IMR-90 (cell line): Measurements from ENCODE around the gene PHLDB1. TPM values are rescaled to one million over a fixed set of nuclear protein-coding genes. Genes with fewer than 3 reads are reported as not detected.

Source experiments
- ATAC-seq: fragments of 200-7000 bp; cut with Tn5 transposase; 2 replicates; pipeline ENCODE4 v1.9.1; 2020; ENCODE audit warnings: low read depth, mild to moderate bottlenecking, moderate library complexity
- BruUV-seq: library from RNA; stranded (reverse); fragments of 400-500 nt; replicated peaks from 2 replicates; lab custom pipeline; 2021; lab: Mats Ljungman, UMichigan
- CTCF ChIA-PET: fragments of 300-600 bp; formaldehyde crosslinking; extraction: SDS; loops from one replicate; lab custom pipeline; 2021; ENCODE audit warnings: antibody characterized with exemption; lab: Yijun Ruan, JAX
- POLR2A ChIA-PET: fragments of 300-600 bp; sonication (Branson Sonifier 250); formaldehyde crosslinking; loops from one replicate; lab custom pipeline; 2022; ENCODE audit warnings: antibody characterized with exemption; ENCODE audit not compliant: unreplicated experiment; lab: Charles Lee
- DNase-seq: peaks from one replicate; pipeline ENCODE4 v3.0.0; 2013
- H2AFZ ChIP-seq: replicated peaks from 2 replicates; pipeline ENCODE3; 2013; ENCODE audit warnings: low read length, mild to moderate bottlenecking; ENCODE audit not compliant: poor library complexity
- H2AK5ac ChIP-seq: 2 replicates; pipeline ENCODE4 v1.6.1; 2013; ENCODE audit warnings: low read depth, low read length, inconsistent platforms
- H2AK9ac ChIP-seq: replicated peaks from 2 replicates; pipeline ENCODE3; 2013; ENCODE audit warnings: mild to moderate bottlenecking, low read depth, low read length, moderate library complexity; ENCODE audit not compliant: poor library complexity
- H2BK120ac ChIP-seq: 2 replicates; pipeline ENCODE4 v1.6.1; 2013; ENCODE audit warnings: low read depth, low read length, inconsistent platforms
- H2BK15ac ChIP-seq: 3 replicates; pipeline ENCODE4 v1.6.1; 2013; ENCODE audit warnings: low read depth, low read length, inconsistent platforms
- H2BK20ac ChIP-seq: 2 replicates; pipeline ENCODE4 v1.6.1; 2013; ENCODE audit warnings: low read depth, mild to moderate bottlenecking, inconsistent platforms, low read length, moderate library complexity
- H2BK5ac ChIP-seq: 2 replicates; pipeline ENCODE4 v1.6.1; 2013; ENCODE audit warnings: mild to moderate bottlenecking, low read depth, low read length, inconsistent platforms; ENCODE audit not compliant: poor library complexity, severe bottlenecking
- H3K14ac ChIP-seq: replicated peaks from 2 replicates; pipeline ENCODE4 v1.6.1; 2013; ENCODE audit warnings: low read depth, low read length, inconsistent platforms
- H3K18ac ChIP-seq: 2 replicates; pipeline ENCODE4 v1.6.1; 2013; ENCODE audit warnings: low read depth, low read length, control low read depth
- H3K23ac ChIP-seq: 2 replicates; pipeline ENCODE4 v1.6.1; 2013; ENCODE audit warnings: low read depth, low read length, inconsistent platforms
- H3K27ac ChIP-seq: 2 replicates; pipeline ENCODE4 v1.5.1; 2013; ENCODE audit warnings: mild to moderate bottlenecking, control low read depth, low read length; ENCODE audit not compliant: insufficient read depth
- H3K27me3 ChIP-seq: 2 replicates; pipeline ENCODE4 v1.6.1; 2013; ENCODE audit warnings: low read length; ENCODE audit not compliant: control insufficient read depth, insufficient read depth
- H3K36me3 ChIP-seq: 2 replicates; pipeline ENCODE4 v1.6.1; 2013; ENCODE audit warnings: low read length, mixed read lengths; ENCODE audit not compliant: control insufficient read depth, insufficient read depth
- H3K4ac ChIP-seq: 2 replicates; pipeline ENCODE4 v1.6.1; 2013; ENCODE audit warnings: low read depth, low read length, inconsistent platforms
- H3K4me1 ChIP-seq: 2 replicates; pipeline ENCODE4 v1.6.1; 2013; ENCODE audit warnings: low read length, mixed read lengths; ENCODE audit not compliant: control insufficient read depth, insufficient read depth
- H3K4me2 ChIP-seq: 2 replicates; pipeline ENCODE4 v1.6.1; 2013; ENCODE audit warnings: low read depth, mild to moderate bottlenecking, control low read depth, low read length, moderate library complexity
- H3K4me3 ChIP-seq: 2 replicates; pipeline ENCODE4 v1.5.1; 2013; ENCODE audit warnings: low read depth, mild to moderate bottlenecking, control low read depth, low read length, moderate library complexity; ENCODE audit not compliant: insufficient read depth
- H3K56ac ChIP-seq: 2 replicates; pipeline ENCODE4 v1.6.1; 2013; ENCODE audit warnings: low read length, inconsistent platforms; ENCODE audit not compliant: insufficient read depth; ENCODE audit errors: extremely low read depth
- H3K79me1 ChIP-seq, 2 experiments: 2 replicates each; pipeline ENCODE4 v1.6.1; 2013; ENCODE audit warnings: low read length in 2 of 2, inconsistent platforms in 1 of 2, low read depth in 1 of 2
- H3K9ac ChIP-seq: 2 replicates; pipeline ENCODE4 v1.6.1; 2013; ENCODE audit warnings: low read depth, low read length, control low read depth
- H3K9me1 ChIP-seq: 2 replicates; pipeline ENCODE4 v1.6.1; 2013; ENCODE audit warnings: low read length, inconsistent platforms; ENCODE audit not compliant: insufficient read depth
- H3K9me3 ChIP-seq: 2 replicates; pipeline ENCODE4 v1.6.1; 2013; ENCODE audit warnings: low read length; ENCODE audit not compliant: control insufficient read depth, insufficient read depth
- H4K20me1 ChIP-seq: 2 replicates; pipeline ENCODE4 v1.6.1; 2013; ENCODE audit warnings: low read length, inconsistent platforms; ENCODE audit not compliant: insufficient read depth
- H4K5ac ChIP-seq: 2 replicates; pipeline ENCODE4 v1.6.1; 2013; ENCODE audit warnings: mild to moderate bottlenecking, low read depth, low read length, control low read depth
- H4K8ac ChIP-seq, 2 experiments: 2 replicates each; pipeline ENCODE4 v1.6.1; 2013; ENCODE audit warnings: low read depth in 2 of 2, low read length in 2 of 2, control low read depth in 1 of 2, inconsistent platforms in 1 of 2
- H4K91ac ChIP-seq: 2 replicates; pipeline ENCODE4 v1.6.1; 2013; ENCODE audit warnings: low read depth, low read length, inconsistent platforms; ENCODE audit not compliant: insufficient read depth
- BHLHE40 ChIP-seq: fragments of 150-350 bp; IDR thresholded peaks from 2 replicates; pipeline ENCODE4 v1.6.1; 2016; ENCODE audit warnings: mild to moderate bottlenecking, low read depth, low read length
- CHD1 ChIP-seq: IDR thresholded peaks from 2 replicates; pipeline ENCODE4 v1.6.1; 2012; ENCODE audit warnings: low read depth, low read length, improper control_type of control experiment
- CTCF ChIP-seq: conservative IDR thresholded peaks from 2 replicates; pipeline ENCODE4 v1.5.1; 2012; ENCODE audit warnings: mild to moderate bottlenecking, low read depth, low read length, improper control_type of control experiment
- FOS ChIP-seq: fragments of 150-350 bp; IDR thresholded peaks from 2 replicates; pipeline ENCODE4 v1.6.1; 2016; ENCODE audit warnings: low read depth, low read length
- MAZ ChIP-seq: IDR thresholded peaks from 2 replicates; pipeline ENCODE4 v1.6.1; 2012; ENCODE audit warnings: low read depth, mild to moderate bottlenecking, low read length, improper control_type of control experiment, moderate library complexity, borderline replicate concordance
- MXI1 ChIP-seq: IDR thresholded peaks from 2 replicates; pipeline ENCODE4 v1.6.1; 2012; ENCODE audit warnings: low read depth, mild to moderate bottlenecking, low read length, moderate library complexity, borderline replicate concordance
- POLR2A ChIP-seq: IDR thresholded peaks from 2 replicates; pipeline ENCODE4 v1.6.1; 2012; ENCODE audit warnings: mild to moderate bottlenecking, low read depth, low read length
- RAD21 ChIP-seq: IDR thresholded peaks from 2 replicates; pipeline ENCODE4 v1.6.1; 2012; ENCODE audit warnings: low read length, improper control_type of control experiment
- RCOR1 ChIP-seq: IDR thresholded peaks from 2 replicates; pipeline ENCODE4 v1.6.1; 2012; ENCODE audit warnings: mild to moderate bottlenecking, low read length, improper control_type of control experiment; ENCODE audit not compliant: insufficient replicate concordance
- RFX5 ChIP-seq: IDR thresholded peaks from 2 replicates; pipeline ENCODE4 v1.8.0; 2012; ENCODE audit warnings: low read depth, mild to moderate bottlenecking, low read length, moderate library complexity
- WGBS, 2 experiments: methylation state at CpG; one replicate each; pipeline versions ENCODE4 v1.1.5 to v1.1.7; 2013; ENCODE audit warnings: missing lambda C conversion rate in 2 of 2; ENCODE audit not compliant: insufficient read length in 1 of 2; ENCODE audit errors: extremely low coverage in 2 of 2; 5-methylcytosine and 5-hydroxymethylcytosine counted together
- dilution Hi-C: fragments of 300-500 bp; cut with HindIII; formaldehyde crosslinking; loops from one replicate; pipeline ENCODE4 v1.14.3; 2018; ENCODE audit warnings: low sequenced_read_pairs; ENCODE audit not compliant: unreplicated experiment
- in situ Hi-C: fragments of 300-500 bp; cut with MboI; formaldehyde crosslinking; loops from 3 replicates; pipeline ENCODE4 v1.14.3; 2019; ENCODE audit warnings: low sequenced_read_pairs, inconsistent platforms, mixed read lengths
- intact Hi-C: fragments of 100-400 bp; cut with micrococcal nuclease; formaldehyde crosslinking; loops from 2 replicates; pipeline ENCODE4 v1.10.0; 2022
- polyA plus RNA-seq, 3 experiments: library from polyadenylated mRNA; depleted of rRNA; stranded (reverse); fragments of >200 nt; gene quantifications; 2 replicates each; pipeline ENCODE4 v1.2.3, GENCODE V29; 2012; ENCODE audit warnings: low replicate concordance in 1 of 3
- total RNA-seq: library from RNA; depleted of rRNA; stranded (reverse); fragments of >200 nt; gene quantifications from 2 replicates; pipeline ENCODE4 v1.2.3, GENCODE V29; 2012

Gene PHLDB1
- total and polyA plus RNA-seq, 2 of the 4 experiments (the other 2 are of a cell fraction): 40.0 to 90.4 TPM

GRCh38 chr11:118643142-118643994, 36.0 kb downstream of the PHLDB1 start:
- Histone ChIP-seq H3K56ac (no peak overlapping the region), H2AFZ (no peak overlapping the region), H2BK20ac (no peak overlapping the region), H4K8ac (no peak overlapping the region), H3K27ac (no peak overlapping the region), H3K9me1 (no peaks in the 10 kb centered on the region; the same call in 1 of the 2 replicates), H3K14ac (no peak overlapping the region), H2BK15ac (no peak overlapping the region), H3K4me3 (no peak overlapping the region), H3K23ac (no peak overlapping the region), H4K20me1 (peaks cover 38% of the 10 kb centered on the region; the same call in 1 of the 2 replicates), H2BK120ac (no peak overlapping the region), H3K4me2 (no peak overlapping the region), H3K9me3 (no peaks in the 10 kb centered on the region), H2AK9ac (no peak overlapping the region), H3K27me3 (no peaks in the 10 kb centered on the region), H3K79me1 (peaks cover 38 to 76% of the 10 kb centered on the region in 2 experiments), H3K18ac (no peak overlapping the region), H3K36me3 (peaks cover 83% of the 10 kb centered on the region), H2AK5ac (no peak overlapping the region), H3K4me1 (0 out of 2 replicates have a peak, but pooled peaks cover 1% of the 10 kb centered on the region), H4K91ac (no peak overlapping the region), H4K5ac (no peak overlapping the region), H3K4ac (no peak overlapping the region), H2BK5ac (no peak overlapping the region), H3K9ac (no peak overlapping the region)
- ChIA-PET CTCF (no interaction called here), POLR2A (interaction anchor here (0.6 kb wide), 1 partner anchor 22 kb away, joined by 20 read pairs; no protein-coding TSS in a partner anchor)
- ATAC-seq (no peak), DNase-seq (no peak)
- dilution Hi-C loops (no loop called here), intact Hi-C loops (no loop called here), in situ Hi-C loops (no loop called here)
- BruUV-seq: no TSS peak
- TF ChIP-seq FOS (no peak), MXI1 (no peak), BHLHE40 (no peak), RFX5 (no peak), POLR2A (no peak), RCOR1 (no peak), MAZ (no peak), RAD21 (no peak), CHD1 (no peak), CTCF (no peak)
- WGBS, 2 experiments: 100% methylated on average over 1 of the region's 11 CpGs; no CpG with 5 or more reads in 1 of the 2 experiments
